SK-N-SH (cell line): ENCODE data around the gene ACOT7.

Experiments used
- CHD2 ChIP-seq: fragments of 150-350 bp; IDR thresholded peaks from 2 replicates; pipeline ENCODE4 v1.6.1; 2018; ENCODE audit warnings: low read length; ENCODE audit not compliant: partially characterized antibody
- EP300 ChIP-seq, 2 experiments: IDR thresholded peaks; 2 replicates each; pipeline versions ENCODE4 v1.4.0 to v1.6.1; 2012; ENCODE audit warnings: borderline replicate concordance in 1 of 2, low read depth in 1 of 2, low read length in 1 of 2
- FOXM1 ChIP-seq: IDR thresholded peaks from 2 replicates; pipeline ENCODE4 v1.4.0; 2012; ENCODE audit warnings: low read depth, mild to moderate bottlenecking
- MXI1 ChIP-seq: IDR thresholded peaks from 2 replicates; pipeline ENCODE4 v1.6.1; 2012; ENCODE audit warnings: mild to moderate bottlenecking, low read depth, low read length, improper control_type of control experiment
- NRF1 ChIP-seq: IDR thresholded peaks from 2 replicates; pipeline ENCODE4 v1.6.1; 2012; ENCODE audit warnings: low read depth, mild to moderate bottlenecking, low read length
- RAD21 ChIP-seq: IDR thresholded peaks from 2 replicates; pipeline ENCODE4 v1.6.1; 2012; ENCODE audit warnings: mild to moderate bottlenecking, low read length
- SIN3A ChIP-seq: IDR thresholded peaks from 2 replicates; pipeline ENCODE4 v1.6.1; 2012; ENCODE audit warnings: low read depth, mild to moderate bottlenecking, low read length, moderate library complexity, borderline replicate concordance
- TEAD4 ChIP-seq: IDR thresholded peaks from 2 replicates; pipeline ENCODE4 v1.4.0; 2012; ENCODE audit warnings: mild to moderate bottlenecking, borderline replicate concordance; ENCODE audit not compliant: insufficient read depth
- TF ChIP-seq, protein P1 (sequence below): IDR thresholded peaks from 2 replicates; pipeline ENCODE4 v1.4.0; 2012; ENCODE audit warnings: low read depth
- TF ChIP-seq, protein P2 (sequence below): fragments of 150-350 bp; IDR thresholded peaks from 2 replicates; pipeline ENCODE4 v1.6.1; 2017; ENCODE audit warnings: antibody characterized with exemption, low read length, low read depth, borderline replicate concordance
- TF ChIP-seq, protein P3 (sequence below): fragments of 200-600 bp; sonication (generic); IDR thresholded peaks from 2 replicates; pipeline ENCODE4 v1.6.1; 2017; ENCODE audit warnings: antibody characterized with exemption, mild to moderate bottlenecking, moderate library complexity
- TF ChIP-seq, protein P4 (sequence below): IDR thresholded peaks from 2 replicates; pipeline ENCODE4 v1.4.0; 2012; ENCODE audit warnings: low read depth, borderline replicate concordance
- TF ChIP-seq, protein P5 (sequence below): IDR thresholded peaks from 2 replicates; pipeline ENCODE4 v1.6.1; 2012; ENCODE audit warnings: mild to moderate bottlenecking, low read depth, low read length, moderate library complexity

DNA sequence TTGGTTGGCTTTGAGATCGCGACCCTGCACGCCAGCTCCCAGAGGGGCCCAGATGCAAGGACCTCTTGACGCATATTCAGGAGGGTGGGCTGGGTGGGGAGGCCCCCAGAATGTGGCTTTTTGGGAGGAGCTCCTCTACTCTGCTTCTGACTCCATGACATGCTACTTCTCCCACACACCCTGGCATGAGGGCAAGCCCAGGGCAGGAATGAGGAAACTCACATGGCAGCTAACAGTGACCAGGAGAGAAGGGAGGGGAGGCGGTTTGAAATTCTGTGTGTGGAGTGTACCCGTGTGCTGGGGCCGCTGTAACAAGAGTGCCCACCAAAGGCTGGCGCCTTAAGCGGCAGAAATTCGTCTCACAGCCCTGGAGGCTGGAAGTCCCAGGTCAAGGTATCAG is 71.4 kb downstream of the ACOT7 start:
- TF ChIP-seq, protein P1, sequence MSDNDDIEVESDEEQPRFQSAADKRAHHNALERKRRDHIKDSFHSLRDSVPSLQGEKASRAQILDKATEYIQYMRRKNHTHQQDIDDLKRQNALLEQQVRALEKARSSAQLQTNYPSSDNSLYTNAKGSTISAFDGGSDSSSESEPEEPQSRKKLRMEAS: no peak
- TF ChIP-seq, protein P2, sequence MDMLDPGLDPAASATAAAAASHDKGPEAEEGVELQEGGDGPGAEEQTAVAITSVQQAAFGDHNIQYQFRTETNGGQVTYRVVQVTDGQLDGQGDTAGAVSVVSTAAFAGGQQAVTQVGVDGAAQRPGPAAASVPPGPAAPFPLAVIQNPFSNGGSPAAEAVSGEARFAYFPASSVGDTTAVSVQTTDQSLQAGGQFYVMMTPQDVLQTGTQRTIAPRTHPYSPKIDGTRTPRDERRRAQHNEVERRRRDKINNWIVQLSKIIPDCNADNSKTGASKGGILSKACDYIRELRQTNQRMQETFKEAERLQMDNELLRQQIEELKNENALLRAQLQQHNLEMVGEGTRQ: no peak
- TF ChIP-seq MXI1: no peak
- TF ChIP-seq, protein P3, sequence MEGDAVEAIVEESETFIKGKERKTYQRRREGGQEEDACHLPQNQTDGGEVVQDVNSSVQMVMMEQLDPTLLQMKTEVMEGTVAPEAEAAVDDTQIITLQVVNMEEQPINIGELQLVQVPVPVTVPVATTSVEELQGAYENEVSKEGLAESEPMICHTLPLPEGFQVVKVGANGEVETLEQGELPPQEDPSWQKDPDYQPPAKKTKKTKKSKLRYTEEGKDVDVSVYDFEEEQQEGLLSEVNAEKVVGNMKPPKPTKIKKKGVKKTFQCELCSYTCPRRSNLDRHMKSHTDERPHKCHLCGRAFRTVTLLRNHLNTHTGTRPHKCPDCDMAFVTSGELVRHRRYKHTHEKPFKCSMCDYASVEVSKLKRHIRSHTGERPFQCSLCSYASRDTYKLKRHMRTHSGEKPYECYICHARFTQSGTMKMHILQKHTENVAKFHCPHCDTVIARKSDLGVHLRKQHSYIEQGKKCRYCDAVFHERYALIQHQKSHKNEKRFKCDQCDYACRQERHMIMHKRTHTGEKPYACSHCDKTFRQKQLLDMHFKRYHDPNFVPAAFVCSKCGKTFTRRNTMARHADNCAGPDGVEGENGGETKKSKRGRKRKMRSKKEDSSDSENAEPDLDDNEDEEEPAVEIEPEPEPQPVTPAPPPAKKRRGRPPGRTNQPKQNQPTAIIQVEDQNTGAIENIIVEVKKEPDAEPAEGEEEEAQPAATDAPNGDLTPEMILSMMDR: no peak
- no peak for TF ChIP-seq SIN3A
- no peak for TF ChIP-seq CHD2
- TF ChIP-seq, protein P4, sequence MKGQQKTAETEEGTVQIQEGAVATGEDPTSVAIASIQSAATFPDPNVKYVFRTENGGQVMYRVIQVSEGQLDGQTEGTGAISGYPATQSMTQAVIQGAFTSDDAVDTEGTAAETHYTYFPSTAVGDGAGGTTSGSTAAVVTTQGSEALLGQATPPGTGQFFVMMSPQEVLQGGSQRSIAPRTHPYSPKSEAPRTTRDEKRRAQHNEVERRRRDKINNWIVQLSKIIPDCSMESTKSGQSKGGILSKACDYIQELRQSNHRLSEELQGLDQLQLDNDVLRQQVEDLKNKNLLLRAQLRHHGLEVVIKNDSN: no peak
- no peak for TF ChIP-seq RAD21
- TF ChIP-seq TEAD4: no peak
- no peak for TF ChIP-seq NRF1
- no peak for TF ChIP-seq FOXM1
- TF ChIP-seq, protein P5, sequence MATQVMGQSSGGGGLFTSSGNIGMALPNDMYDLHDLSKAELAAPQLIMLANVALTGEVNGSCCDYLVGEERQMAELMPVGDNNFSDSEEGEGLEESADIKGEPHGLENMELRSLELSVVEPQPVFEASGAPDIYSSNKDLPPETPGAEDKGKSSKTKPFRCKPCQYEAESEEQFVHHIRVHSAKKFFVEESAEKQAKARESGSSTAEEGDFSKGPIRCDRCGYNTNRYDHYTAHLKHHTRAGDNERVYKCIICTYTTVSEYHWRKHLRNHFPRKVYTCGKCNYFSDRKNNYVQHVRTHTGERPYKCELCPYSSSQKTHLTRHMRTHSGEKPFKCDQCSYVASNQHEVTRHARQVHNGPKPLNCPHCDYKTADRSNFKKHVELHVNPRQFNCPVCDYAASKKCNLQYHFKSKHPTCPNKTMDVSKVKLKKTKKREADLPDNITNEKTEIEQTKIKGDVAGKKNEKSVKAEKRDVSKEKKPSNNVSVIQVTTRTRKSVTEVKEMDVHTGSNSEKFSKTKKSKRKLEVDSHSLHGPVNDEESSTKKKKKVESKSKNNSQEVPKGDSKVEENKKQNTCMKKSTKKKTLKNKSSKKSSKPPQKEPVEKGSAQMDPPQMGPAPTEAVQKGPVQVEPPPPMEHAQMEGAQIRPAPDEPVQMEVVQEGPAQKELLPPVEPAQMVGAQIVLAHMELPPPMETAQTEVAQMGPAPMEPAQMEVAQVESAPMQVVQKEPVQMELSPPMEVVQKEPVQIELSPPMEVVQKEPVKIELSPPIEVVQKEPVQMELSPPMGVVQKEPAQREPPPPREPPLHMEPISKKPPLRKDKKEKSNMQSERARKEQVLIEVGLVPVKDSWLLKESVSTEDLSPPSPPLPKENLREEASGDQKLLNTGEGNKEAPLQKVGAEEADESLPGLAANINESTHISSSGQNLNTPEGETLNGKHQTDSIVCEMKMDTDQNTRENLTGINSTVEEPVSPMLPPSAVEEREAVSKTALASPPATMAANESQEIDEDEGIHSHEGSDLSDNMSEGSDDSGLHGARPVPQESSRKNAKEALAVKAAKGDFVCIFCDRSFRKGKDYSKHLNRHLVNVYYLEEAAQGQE: no peak
- no peak for TF ChIP-seq EP300 (IDR thresholded peaks at IDR 0.05; ENCODE audit: borderline replicate concordance in 1 of 2, low read depth in 1 of 2, low read length in 1 of 2)
